Liver (tissue), 9 donors: Measurements from ENCODE around the gene PDE3B. TPM values are rescaled to one million over a fixed set of nuclear protein-coding genes. Genes with fewer than 3 reads are reported as not detected.

Source experiments
- DNase-seq: peaks from one replicate; pipeline ENCODE4 v3.0.0-alpha.2; 2017; ENCODE audit warnings: low spot score
- H3K27ac ChIP-seq, 2 donors: one replicate each; pipeline ENCODE4 v1.7.0; 2013; ENCODE audit warnings: inconsistent platforms in 2 of 2, low read length in 2 of 2, control low read depth in 1 of 2, low read depth in 1 of 2, mild to moderate bottlenecking in 1 of 2
- H3K27me3 ChIP-seq, 4 donors: one replicate each; pipeline versions ENCODE4 v1.6.1 to v1.7.0; 2013; ENCODE audit warnings: low read length in 3 of 4, inconsistent platforms in 1 of 4, mild to moderate bottlenecking in 1 of 4, moderate library complexity in 1 of 4; ENCODE audit not compliant: control insufficient read depth in 4 of 4, insufficient read depth in 4 of 4
- H3K36me3 ChIP-seq, 4 donors: one replicate each; pipeline versions ENCODE4 v1.6.1 to v1.7.0; 2013; ENCODE audit warnings: low read length in 3 of 4, mild to moderate bottlenecking in 3 of 4, low read depth in 1 of 4, moderate library complexity in 1 of 4; ENCODE audit not compliant: control insufficient read depth in 4 of 4, insufficient read depth in 3 of 4
- H3K4me1 ChIP-seq, 4 donors: one replicate each; pipeline versions ENCODE4 v1.6.1 to v1.7.0; 2013; ENCODE audit warnings: low read length in 3 of 4, mild to moderate bottlenecking in 3 of 4, moderate library complexity in 1 of 4; ENCODE audit not compliant: control insufficient read depth in 4 of 4, insufficient read depth in 4 of 4
- H3K4me3 ChIP-seq, 3 donors: one replicate each; pipeline versions ENCODE4 v1.6.1 to v1.7.0; 2013; ENCODE audit warnings: low read length in 3 of 3, control low read depth in 1 of 3, low read depth in 1 of 3, mild to moderate bottlenecking in 1 of 3
- H3K9ac ChIP-seq, 2 donors: one replicate each; pipeline ENCODE4 v1.7.0; 2013; ENCODE audit warnings: low read length in 2 of 2, mild to moderate bottlenecking in 2 of 2, moderate library complexity in 2 of 2, control low read depth in 1 of 2, low read depth in 1 of 2
- H3K9me3 ChIP-seq, 4 donors: one replicate each; pipeline versions ENCODE4 v1.6.1 to v1.7.0; 2013; ENCODE audit warnings: low read length in 3 of 4; ENCODE audit not compliant: control insufficient read depth in 4 of 4
- CTCF ChIP-seq: fragments of 150-350 bp; IDR thresholded peaks from 2 replicates; pipeline ENCODE4 v1.5.1; 2017; ENCODE audit warnings: improper control_type of control experiment, low read depth, low read length; ENCODE audit not compliant: missing input control
- EGR1 ChIP-seq, 2 donors: IDR thresholded peaks; 2 replicates each; pipeline ENCODE4 v1.6.1; 2016 to 2018; ENCODE audit warnings: antibody characterized with exemption in 2 of 2, low read depth in 2 of 2
- FOXA1 ChIP-seq: IDR thresholded peaks from 2 replicates; pipeline ENCODE4 v1.6.1; 2016; ENCODE audit warnings: antibody characterized with exemption
- FOXA2 ChIP-seq: IDR thresholded peaks from 2 replicates; pipeline ENCODE4 v1.6.1; 2016; ENCODE audit warnings: antibody characterized with exemption
- GABPA ChIP-seq, 2 donors: IDR thresholded peaks in 1 of 2; conservative IDR thresholded peaks in 1 of 2; 2 replicates each; pipeline ENCODE4 v1.6.1; 2016; ENCODE audit warnings: antibody characterized with exemption in 2 of 2, mild to moderate bottlenecking in 1 of 2, moderate library complexity in 1 of 2
- HNF4A ChIP-seq, 2 donors: conservative IDR thresholded peaks; 2 replicates each; pipeline ENCODE4 v1.6.1; 2016; ENCODE audit warnings: antibody characterized with exemption in 2 of 2, mild to moderate bottlenecking in 2 of 2
- HNF4G ChIP-seq: IDR thresholded peaks from 2 replicates; pipeline ENCODE4 v1.6.1; 2016; ENCODE audit warnings: antibody characterized with exemption
- JUND ChIP-seq, 2 donors: IDR thresholded peaks; 2 replicates each; pipeline ENCODE4 v1.6.1; 2016; ENCODE audit warnings: antibody characterized with exemption in 2 of 2
- NR2F2 ChIP-seq: IDR thresholded peaks from 2 replicates; pipeline ENCODE4 v1.6.1; 2016; ENCODE audit warnings: antibody characterized with exemption
- RAD21 ChIP-seq, 2 donors: IDR thresholded peaks; 2 replicates each; pipeline ENCODE4 v1.6.1; 2016; ENCODE audit warnings: antibody characterized with exemption in 2 of 2, mild to moderate bottlenecking in 2 of 2
- RXRA ChIP-seq, 2 donors: IDR thresholded peaks; 2 replicates each; pipeline ENCODE4 v1.6.1; 2017 to 2018; ENCODE audit warnings: antibody characterized with exemption in 2 of 2, mild to moderate bottlenecking in 1 of 2
- SP1 ChIP-seq: IDR thresholded peaks from 2 replicates; pipeline ENCODE4 v1.6.1; 2018; ENCODE audit warnings: antibody characterized with exemption, mild to moderate bottlenecking
- TAF1 ChIP-seq: conservative IDR thresholded peaks from 2 replicates; pipeline ENCODE4 v1.6.1; 2016; ENCODE audit warnings: antibody characterized with exemption, mild to moderate bottlenecking
- YY1 ChIP-seq: IDR thresholded peaks from 2 replicates; pipeline ENCODE4 v1.6.1; 2016; ENCODE audit warnings: antibody characterized with exemption, mild to moderate bottlenecking
- ZBTB33 ChIP-seq: IDR thresholded peaks from 2 replicates; pipeline ENCODE4 v1.6.1; 2016; ENCODE audit warnings: antibody characterized with exemption
- WGBS: extraction: QIAGEN DNeasy Blood & Tissue Kit; methylation state at CpG from one replicate; pipeline ENCODE4 v1.1.7; 2013; 5-methylcytosine and 5-hydroxymethylcytosine counted together
- polyA plus RNA-seq, 2 donors: library from polyadenylated mRNA; stranded (reverse) in 1 of 2; unstranded in 1 of 2; fragments of 200-250 nt in 1 of 2; fragments of >200 nt in 1 of 2; fragmentation: Nextera tagmentation in 1 of 2; extraction: Ambion mirVana in 1 of 2; gene quantifications; one replicate each; pipeline versions ENCODE4 v1.2.1 to v1.2.3, GENCODE V29; 2013 to 2015
- total RNA-seq, 2 donors: library from RNA; depleted of rRNA; stranded (reverse); fragments of >200 nt; gene quantifications; one replicate each; pipeline ENCODE4 v1.2.3, GENCODE V29; 2014
- TF ChIP-seq, protein P1 (sequence below): IDR thresholded peaks from 2 replicates; pipeline ENCODE4 v1.6.1; 2016; ENCODE audit warnings: antibody characterized with exemption
- TF ChIP-seq, protein P2 (sequence below): IDR thresholded peaks from 2 replicates; pipeline ENCODE4 v1.6.1; 2016; ENCODE audit warnings: antibody characterized with exemption
- TF ChIP-seq, protein P3 (sequence below): IDR thresholded peaks from 2 replicates; pipeline ENCODE4 v1.6.1; 2016; ENCODE audit warnings: antibody characterized with exemption, mild to moderate bottlenecking
- donor health status: healthy.
- donor health status: healthy.
- donor health status: healthy.
- donor health status: healthy.
- donor health status: healthy.

Gene PDE3B
- total and polyA plus RNA-seq, 4 donors: 11.3 to 43.1 (median 21.7) TPM

- Histone ChIP-seq H3K4me3 (no peak overlapping the region), H3K9ac (no peak overlapping the region), H3K27ac (no peak overlapping the region), H3K36me3 (no peaks in the 10 kb centered on the region), H3K4me1 (peaks cover 0 to 6% (median 3%) of the 10 kb centered on the region in 4 donors), H3K27me3 (no peaks in the 10 kb centered on the region), H3K9me3 (no peaks in the 10 kb centered on the region)
- 69% methylated on average over 1 of the region's 1 CpG for WGBS
- no peak for DNase-seq
- TF ChIP-seq EGR1 (IDR thresholded peaks at IDR 0.05; ENCODE audit: low read depth in 2 of 2) (no peak), FOXA2 (no peak), GABPA (IDR thresholded peaks at IDR 0.05 in 1 of 2, conservative IDR thresholded peaks at IDR 0.05 in 1 of 2) (no peak), RAD21 (IDR thresholded peaks at IDR 0.05) (no peak), JUND (IDR thresholded peaks at IDR 0.05) (no peak), HNF4G (no peak), NR2F2 (no peak), SP1 (no peak), YY1 (no peak), ZBTB33 (no peak), RXRA (IDR thresholded peaks at IDR 0.05) (no peak), CTCF (no peak), HNF4A (conservative IDR thresholded peaks at IDR 0.05) (no peak), TAF1 (no peak), FOXA1 (no peak)
- TF ChIP-seq, protein P1, sequence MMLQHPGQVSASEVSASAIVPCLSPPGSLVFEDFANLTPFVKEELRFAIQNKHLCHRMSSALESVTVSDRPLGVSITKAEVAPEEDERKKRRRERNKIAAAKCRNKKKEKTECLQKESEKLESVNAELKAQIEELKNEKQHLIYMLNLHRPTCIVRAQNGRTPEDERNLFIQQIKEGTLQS: no peak
- TF ChIP-seq, protein P2, sequence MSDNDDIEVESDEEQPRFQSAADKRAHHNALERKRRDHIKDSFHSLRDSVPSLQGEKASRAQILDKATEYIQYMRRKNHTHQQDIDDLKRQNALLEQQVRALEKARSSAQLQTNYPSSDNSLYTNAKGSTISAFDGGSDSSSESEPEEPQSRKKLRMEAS: no peak
- TF ChIP-seq, protein P3, sequence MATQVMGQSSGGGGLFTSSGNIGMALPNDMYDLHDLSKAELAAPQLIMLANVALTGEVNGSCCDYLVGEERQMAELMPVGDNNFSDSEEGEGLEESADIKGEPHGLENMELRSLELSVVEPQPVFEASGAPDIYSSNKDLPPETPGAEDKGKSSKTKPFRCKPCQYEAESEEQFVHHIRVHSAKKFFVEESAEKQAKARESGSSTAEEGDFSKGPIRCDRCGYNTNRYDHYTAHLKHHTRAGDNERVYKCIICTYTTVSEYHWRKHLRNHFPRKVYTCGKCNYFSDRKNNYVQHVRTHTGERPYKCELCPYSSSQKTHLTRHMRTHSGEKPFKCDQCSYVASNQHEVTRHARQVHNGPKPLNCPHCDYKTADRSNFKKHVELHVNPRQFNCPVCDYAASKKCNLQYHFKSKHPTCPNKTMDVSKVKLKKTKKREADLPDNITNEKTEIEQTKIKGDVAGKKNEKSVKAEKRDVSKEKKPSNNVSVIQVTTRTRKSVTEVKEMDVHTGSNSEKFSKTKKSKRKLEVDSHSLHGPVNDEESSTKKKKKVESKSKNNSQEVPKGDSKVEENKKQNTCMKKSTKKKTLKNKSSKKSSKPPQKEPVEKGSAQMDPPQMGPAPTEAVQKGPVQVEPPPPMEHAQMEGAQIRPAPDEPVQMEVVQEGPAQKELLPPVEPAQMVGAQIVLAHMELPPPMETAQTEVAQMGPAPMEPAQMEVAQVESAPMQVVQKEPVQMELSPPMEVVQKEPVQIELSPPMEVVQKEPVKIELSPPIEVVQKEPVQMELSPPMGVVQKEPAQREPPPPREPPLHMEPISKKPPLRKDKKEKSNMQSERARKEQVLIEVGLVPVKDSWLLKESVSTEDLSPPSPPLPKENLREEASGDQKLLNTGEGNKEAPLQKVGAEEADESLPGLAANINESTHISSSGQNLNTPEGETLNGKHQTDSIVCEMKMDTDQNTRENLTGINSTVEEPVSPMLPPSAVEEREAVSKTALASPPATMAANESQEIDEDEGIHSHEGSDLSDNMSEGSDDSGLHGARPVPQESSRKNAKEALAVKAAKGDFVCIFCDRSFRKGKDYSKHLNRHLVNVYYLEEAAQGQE: no peak
These were observed 8.8 kb upstream of the PDE3B start for GRCh38 chr11:14634813-14635212.
